ENCODE results near the gene TGFB2. TPM values are rescaled to one million over a fixed set of nuclear protein-coding genes. Genes with fewer than 3 reads are reported as not detected.

The TGFB2 gene
- total RNA-seq, 1 donor = 36.3 TPM

DNA sequence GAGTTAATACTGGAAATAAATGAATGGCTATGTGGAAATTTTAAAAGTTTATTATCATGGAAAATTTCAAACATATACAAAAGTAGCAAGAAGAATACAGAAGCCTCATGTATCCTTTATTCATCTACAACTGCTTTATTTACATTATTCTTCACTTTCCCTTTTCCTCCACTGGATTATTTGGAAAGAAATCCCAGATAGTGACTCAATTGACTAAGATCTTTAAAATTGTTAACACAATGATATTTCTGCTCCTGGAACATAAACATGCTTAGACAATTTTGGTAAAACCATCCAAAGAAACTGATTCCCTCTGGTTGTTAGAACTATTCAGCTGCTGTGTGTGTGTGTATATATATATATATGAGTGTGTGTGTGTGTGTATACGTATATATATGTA lies 116.2 kb downstream of the TGFB2 start:
- no peak overlapping the region for H3K4me3 ChIP-seq (ENCODE audit: low read depth, low read length)
- TF ChIP-seq, protein P1, sequence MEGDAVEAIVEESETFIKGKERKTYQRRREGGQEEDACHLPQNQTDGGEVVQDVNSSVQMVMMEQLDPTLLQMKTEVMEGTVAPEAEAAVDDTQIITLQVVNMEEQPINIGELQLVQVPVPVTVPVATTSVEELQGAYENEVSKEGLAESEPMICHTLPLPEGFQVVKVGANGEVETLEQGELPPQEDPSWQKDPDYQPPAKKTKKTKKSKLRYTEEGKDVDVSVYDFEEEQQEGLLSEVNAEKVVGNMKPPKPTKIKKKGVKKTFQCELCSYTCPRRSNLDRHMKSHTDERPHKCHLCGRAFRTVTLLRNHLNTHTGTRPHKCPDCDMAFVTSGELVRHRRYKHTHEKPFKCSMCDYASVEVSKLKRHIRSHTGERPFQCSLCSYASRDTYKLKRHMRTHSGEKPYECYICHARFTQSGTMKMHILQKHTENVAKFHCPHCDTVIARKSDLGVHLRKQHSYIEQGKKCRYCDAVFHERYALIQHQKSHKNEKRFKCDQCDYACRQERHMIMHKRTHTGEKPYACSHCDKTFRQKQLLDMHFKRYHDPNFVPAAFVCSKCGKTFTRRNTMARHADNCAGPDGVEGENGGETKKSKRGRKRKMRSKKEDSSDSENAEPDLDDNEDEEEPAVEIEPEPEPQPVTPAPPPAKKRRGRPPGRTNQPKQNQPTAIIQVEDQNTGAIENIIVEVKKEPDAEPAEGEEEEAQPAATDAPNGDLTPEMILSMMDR (IDR thresholded peaks at IDR 0.05; ENCODE audit: insufficient read depth, low read depth, low read length) = no peak
- DNase-seq (ENCODE audit: low read depth) = no peak

DNA sequence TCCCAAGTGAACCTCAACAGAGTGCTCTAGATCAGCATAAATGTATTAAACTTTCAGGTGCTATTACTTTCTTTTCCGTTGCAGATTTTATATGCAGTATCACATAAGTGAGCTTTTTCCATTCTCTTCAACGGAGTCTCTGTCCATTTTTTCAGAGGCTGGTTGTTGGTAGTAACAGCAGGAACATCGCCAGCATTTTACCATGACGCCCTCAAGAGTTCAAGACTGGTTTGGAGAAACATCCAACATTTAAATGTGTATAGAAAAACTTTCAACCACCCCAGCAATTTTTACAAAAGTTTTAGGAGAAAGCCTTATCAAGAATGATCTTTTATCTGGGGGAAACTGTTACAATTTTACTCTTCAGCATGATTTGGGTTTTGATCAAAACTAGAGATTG lies 117.0 kb downstream of the TGFB2 start:
- TF ChIP-seq, protein P1 (IDR thresholded peaks at IDR 0.05; ENCODE audit: insufficient read depth, low read depth, low read length) = no peak
- H3K4me3 ChIP-seq (ENCODE audit: low read depth, low read length) = no peak overlapping the region
- no peak for DNase-seq (ENCODE audit: low read depth)

DNA sequence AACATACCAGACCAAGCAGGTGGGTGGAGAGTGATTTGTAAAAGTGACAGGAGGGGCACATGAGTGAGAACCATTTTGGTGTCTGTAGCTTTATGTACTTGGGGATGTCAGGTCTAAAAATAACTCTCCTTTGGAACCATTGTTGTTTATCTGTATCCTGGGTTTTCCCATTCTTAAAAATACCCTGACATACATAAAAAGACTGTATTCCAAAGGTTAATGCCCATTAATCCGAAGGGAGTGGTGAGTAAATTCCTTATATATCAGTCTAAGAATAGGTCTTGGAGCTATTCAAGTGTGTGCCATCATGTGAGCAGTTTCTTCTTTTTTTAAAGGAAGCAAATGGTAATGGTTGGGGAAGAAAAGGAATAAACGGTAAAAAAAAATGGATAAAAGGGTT lies 117.5 kb downstream of the TGFB2 start:
- no peak overlapping the region for H3K4me3 ChIP-seq (ENCODE audit: low read depth, low read length)
- DNase-seq (ENCODE audit: low read depth) = peak; percentile 26
- TF ChIP-seq, protein P1 (IDR thresholded peaks at IDR 0.05; ENCODE audit: insufficient read depth, low read depth, low read length) = no peak

DNA sequence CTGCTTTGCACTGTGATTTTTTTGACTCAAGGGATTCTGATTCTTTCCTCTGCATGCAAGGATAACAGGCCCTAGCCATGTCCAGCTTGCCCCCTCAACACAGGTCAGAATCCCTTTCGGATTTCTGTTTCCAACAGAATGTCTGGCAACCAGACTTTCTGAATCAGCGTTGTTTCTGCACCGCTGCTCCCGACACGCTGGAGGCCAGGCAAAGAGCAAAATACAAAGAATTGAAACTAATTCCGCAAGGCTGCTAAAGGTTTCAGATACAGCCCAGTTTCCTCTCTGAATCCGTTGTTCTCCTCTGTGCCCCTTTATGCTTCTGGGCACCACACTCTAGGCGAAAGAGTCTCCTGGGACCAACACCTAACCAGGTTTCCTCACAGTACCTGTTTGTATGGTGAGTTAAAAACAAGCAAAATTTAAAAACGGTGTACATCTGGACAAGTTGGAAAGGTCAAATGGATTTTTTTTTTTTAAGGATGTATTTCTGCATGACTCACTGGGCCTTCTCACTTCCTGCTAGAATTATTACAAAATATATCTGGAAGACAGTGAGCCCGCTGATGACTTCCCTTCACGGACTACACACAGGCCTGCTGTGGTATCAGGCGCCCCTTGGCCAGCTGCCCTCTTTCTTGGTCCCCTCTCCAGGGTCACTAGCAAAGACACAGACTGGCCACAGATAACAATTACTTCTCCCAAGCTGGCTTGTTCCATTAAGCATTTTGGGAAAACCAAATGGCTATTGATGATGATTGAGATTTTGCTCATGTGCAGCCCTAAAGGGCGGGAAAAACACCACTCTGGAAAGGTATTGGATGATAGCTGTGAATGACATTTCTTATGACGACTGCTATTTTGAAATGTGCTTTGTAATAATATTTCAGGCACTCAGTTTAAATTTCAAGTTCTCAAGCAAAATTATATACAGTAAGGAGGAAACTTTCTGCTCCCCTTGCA lies 118.3 kb downstream of the TGFB2 start:
- TF ChIP-seq, protein P1 (IDR thresholded peaks at IDR 0.05; ENCODE audit: insufficient read depth, low read depth, low read length) = no peak
- H3K4me3 ChIP-seq (ENCODE audit: low read depth, low read length) = no peak overlapping the region
- DNase-seq (ENCODE audit: low read depth) = peak; percentile 81

DNA sequence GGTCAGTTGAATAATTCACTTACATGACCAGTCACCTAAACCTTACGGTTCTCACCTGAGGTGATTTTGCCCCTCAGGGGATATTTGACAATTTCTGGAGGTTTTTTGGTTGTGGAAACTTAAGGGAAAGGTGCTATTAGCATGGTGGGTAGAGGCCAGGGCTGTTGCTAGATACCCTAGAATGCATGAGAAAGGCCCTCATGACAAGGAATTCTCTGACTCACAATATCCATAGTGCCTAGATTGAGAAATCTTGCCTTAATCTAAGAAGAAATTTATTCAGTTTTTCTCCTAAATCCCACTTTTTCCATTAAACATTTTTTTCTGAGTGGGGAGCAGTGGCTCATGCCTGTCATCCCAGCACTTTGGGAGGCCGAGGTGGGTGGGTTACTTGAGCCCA lies 119.7 kb downstream of the TGFB2 start:
- H3K4me3 ChIP-seq (ENCODE audit: low read depth, low read length) = no peak overlapping the region
- TF ChIP-seq, protein P1 (IDR thresholded peaks at IDR 0.05; ENCODE audit: insufficient read depth, low read depth, low read length) = no peak
- DNase-seq (ENCODE audit: low read depth) = no peak

DNA sequence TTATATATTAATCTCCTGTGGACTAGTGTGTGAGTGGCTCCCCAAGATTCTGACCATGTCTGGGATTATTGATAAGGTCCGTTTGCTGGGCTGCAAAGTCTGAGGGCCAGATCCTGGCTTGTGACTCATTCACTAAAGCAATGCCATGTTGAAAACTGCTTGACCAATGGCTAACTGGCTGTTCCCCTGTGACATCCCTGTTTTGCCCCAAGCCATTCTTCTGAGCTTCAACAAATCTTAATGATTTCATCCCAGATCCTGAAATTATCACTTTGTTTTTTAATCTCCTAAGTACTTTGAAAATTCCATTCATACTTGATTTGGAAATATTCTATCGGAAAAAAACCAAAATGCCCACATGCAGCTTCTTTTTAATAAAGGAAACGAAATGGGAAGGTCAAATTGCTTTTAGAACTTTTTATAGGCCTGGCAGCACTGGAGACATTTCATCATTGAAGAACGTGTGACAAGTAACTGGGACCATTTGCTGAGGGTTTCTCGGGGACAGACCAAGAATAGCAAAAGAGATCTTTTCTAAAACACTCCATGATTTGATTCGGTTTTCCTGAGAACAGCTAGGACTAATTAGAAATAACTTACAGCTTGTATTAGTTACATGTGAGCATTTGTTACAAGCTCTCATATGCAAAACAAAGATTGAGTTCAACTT lies 121.3 kb downstream of the TGFB2 start:
- H3K4me3 ChIP-seq (ENCODE audit: low read depth, low read length) = no peak overlapping the region
- peak; percentile 21 for DNase-seq (ENCODE audit: low read depth)
- TF ChIP-seq, protein P1 (IDR thresholded peaks at IDR 0.05; ENCODE audit: insufficient read depth, low read depth, low read length) = no peak

Measured in fibroblast of villous mesenchyme (primary cell).